HEK293T (cell line): ENCODE measurements around the gene TRERF1.

Experiments used
- CTCF ChIA-PET: fragments of 350-600 bp; formaldehyde crosslinking; extraction: SDS; loops from one replicate; lab custom pipeline; 2021; ENCODE audit warnings: antibody characterized with exemption, inconsistent platforms; lab: Yijun Ruan, JAX
- POLR2A ChIA-PET: fragments of 350-600 bp; formaldehyde crosslinking; extraction: SDS; loops from one replicate; lab custom pipeline; 2020; ENCODE audit warnings: antibody characterized with exemption, inconsistent platforms; lab: Yijun Ruan, JAX
- DNase-seq: peaks from one replicate; pipeline ENCODE4 v3.0.0; 2012; ENCODE audit warnings: mixed read lengths; ENCODE audit errors: extremely low spot score
- ARNT ChIP-seq: fragments of 450-650 bp; IDR thresholded peaks from 2 replicates; pipeline ENCODE4 v1.6.1; 2017; ENCODE audit warnings: mild to moderate bottlenecking
- BHLHE40 ChIP-seq: fragments of 450-650 bp; IDR thresholded peaks from 2 replicates; pipeline ENCODE4 v1.6.1; 2016; ENCODE audit warnings: mild to moderate bottlenecking, moderate library complexity, borderline replicate concordance
- CTBP1 ChIP-seq: fragments of 450-650 bp; IDR thresholded peaks from 2 replicates; pipeline ENCODE4 v1.6.1; 2016; ENCODE audit warnings: borderline replicate concordance
- ELF4 ChIP-seq: fragments of 450-650 bp; IDR thresholded peaks from 2 replicates; pipeline ENCODE4 v1.6.1; 2017; ENCODE audit warnings: antibody characterized with exemption
- FOXA1 ChIP-seq: fragments of 450-650 bp; IDR thresholded peaks from 2 replicates; pipeline ENCODE4 v1.6.1; 2016; ENCODE audit warnings: mild to moderate bottlenecking
- FOXK2 ChIP-seq: fragments of 450-650 bp; IDR thresholded peaks from 2 replicates; pipeline ENCODE4 v1.6.1; 2016; ENCODE audit warnings: mild to moderate bottlenecking
- FOXM1 ChIP-seq: fragments of 450-650 bp; IDR thresholded peaks from 2 replicates; pipeline ENCODE4 v1.6.1; 2017; ENCODE audit warnings: mild to moderate bottlenecking, borderline replicate concordance
- HDGF ChIP-seq: fragments of 450-650 bp; IDR thresholded peaks from 2 replicates; pipeline ENCODE4 v1.6.1; 2017; ENCODE audit warnings: antibody characterized with exemption, borderline replicate concordance
- L3MBTL2 ChIP-seq: fragments of 450-650 bp; conservative IDR thresholded peaks from 2 replicates; pipeline ENCODE4 v1.6.1; 2016; ENCODE audit warnings: mild to moderate bottlenecking
- LEF1 ChIP-seq: fragments of 450-650 bp; IDR thresholded peaks from 2 replicates; pipeline ENCODE4 v1.6.1; 2017; ENCODE audit warnings: mild to moderate bottlenecking, borderline replicate concordance
- NFRKB ChIP-seq: fragments of 450-650 bp; IDR thresholded peaks from 2 replicates; pipeline ENCODE4 v1.6.1; 2016; ENCODE audit warnings: mild to moderate bottlenecking, moderate library complexity
- SP1 ChIP-seq: fragments of 450-650 bp; IDR thresholded peaks from 2 replicates; pipeline ENCODE4 v1.6.1; 2017
- SUZ12 ChIP-seq: fragments of 450-650 bp; IDR thresholded peaks from 2 replicates; pipeline ENCODE4 v1.6.1; 2016; ENCODE audit warnings: mild to moderate bottlenecking
- TARDBP ChIP-seq: fragments of 450-650 bp; IDR thresholded peaks from 2 replicates; pipeline ENCODE4 v1.6.1; 2016
- ZNF384 ChIP-seq: fragments of 450-650 bp; IDR thresholded peaks from 2 replicates; pipeline ENCODE4 v1.6.1; 2016
- TF ChIP-seq, protein P1 (sequence below): fragments of 450-650 bp; IDR thresholded peaks from 2 replicates; pipeline ENCODE4 v1.6.1; 2016

Gene TRERF1

DNA sequence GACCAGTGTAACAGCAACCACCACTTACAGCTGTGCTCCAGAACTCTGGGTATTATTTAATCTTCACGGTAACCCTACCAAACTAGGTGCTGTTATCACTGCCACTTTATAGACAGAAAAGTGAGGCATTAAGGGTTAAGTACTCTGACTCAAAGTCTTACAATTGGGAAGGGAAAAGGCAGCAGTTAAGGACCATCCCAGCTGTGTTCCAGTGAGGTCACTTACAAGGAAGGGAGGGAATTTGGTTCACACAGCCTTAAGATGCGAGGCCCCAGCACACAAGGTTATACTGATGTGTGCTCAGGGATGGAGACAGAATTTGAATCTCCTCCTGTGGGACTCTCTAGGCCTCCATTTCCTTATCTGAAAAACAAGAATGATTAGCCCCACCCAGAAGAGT, 46.7 kb downstream of the TRERF1 start:
- ChIA-PET POLR2A (no interaction called here), CTCF (no interaction called here)
- no peak for DNase-seq
- TF ChIP-seq FOXA1 (no peak), LEF1 (no peak), HDGF (no peak), ZNF384 (no peak), TARDBP (no peak), ELF4 (no peak), NFRKB (no peak), SUZ12 (no peak), SP1 (no peak), CTBP1 (no peak)
- TF ChIP-seq, protein P1, sequence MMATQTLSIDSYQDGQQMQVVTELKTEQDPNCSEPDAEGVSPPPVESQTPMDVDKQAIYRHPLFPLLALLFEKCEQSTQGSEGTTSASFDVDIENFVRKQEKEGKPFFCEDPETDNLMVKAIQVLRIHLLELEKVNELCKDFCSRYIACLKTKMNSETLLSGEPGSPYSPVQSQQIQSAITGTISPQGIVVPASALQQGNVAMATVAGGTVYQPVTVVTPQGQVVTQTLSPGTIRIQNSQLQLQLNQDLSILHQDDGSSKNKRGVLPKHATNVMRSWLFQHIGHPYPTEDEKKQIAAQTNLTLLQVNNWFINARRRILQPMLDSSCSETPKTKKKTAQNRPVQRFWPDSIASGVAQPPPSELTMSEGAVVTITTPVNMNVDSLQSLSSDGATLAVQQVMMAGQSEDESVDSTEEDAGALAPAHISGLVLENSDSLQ: no peak

DNA sequence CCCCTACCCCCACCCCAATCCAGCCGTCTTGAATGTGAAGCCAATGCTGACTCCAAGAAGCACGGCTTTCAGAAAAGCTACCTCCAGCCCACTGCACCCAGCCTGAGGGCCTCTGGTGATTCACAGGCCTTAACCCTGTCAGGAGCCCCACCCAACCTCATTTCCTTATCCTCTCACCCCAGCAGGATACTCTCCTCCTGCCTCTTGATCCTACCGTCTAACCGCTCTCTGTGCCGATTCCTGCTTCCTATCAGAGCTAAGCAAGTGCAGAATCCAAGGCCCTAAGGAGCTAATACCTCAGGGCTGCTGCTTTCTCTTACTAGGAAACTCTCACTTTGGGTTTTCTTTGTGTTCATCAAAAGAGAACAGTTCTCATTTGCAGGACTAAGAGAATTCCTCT, 47.2 kb downstream of the TRERF1 start:
- CTCF ChIA-PET: no interaction called here
- TF ChIP-seq TARDBP (no peak), BHLHE40 (no peak), ZNF384 (no peak), NFRKB (no peak), FOXM1 (no peak), SP1 (no peak), FOXA1 (no peak), ELF4 (no peak)
- no peak for DNase-seq
- POLR2A ChIA-PET: no interaction called here

DNA sequence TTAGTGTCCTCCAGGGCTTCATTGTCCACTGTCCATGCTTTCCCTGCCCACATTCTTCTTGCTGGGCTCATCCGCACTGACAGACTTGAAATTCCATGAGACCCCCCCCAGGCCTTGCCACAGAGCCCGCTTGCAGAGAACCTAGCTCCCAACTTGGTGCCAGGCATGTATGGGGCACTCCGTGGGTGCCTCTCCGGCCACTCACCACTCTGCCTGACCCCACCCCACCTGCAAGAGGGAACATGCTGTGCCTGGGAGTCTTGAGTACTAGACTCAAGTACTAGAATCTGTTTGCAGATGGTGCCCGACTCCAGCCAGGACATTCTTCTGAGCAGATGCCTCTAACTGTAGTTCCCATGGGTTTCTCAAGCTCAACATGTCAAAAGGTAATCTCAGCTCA, 47.9 kb downstream of the TRERF1 start:
- ChIA-PET POLR2A (no interaction called here), CTCF (no interaction called here)
- TF ChIP-seq BHLHE40 (no peak), HDGF (no peak), NFRKB (no peak), ZNF384 (no peak), FOXK2 (no peak), SP1 (no peak), TARDBP (no peak), SUZ12 (no peak), CTBP1 (no peak), FOXA1 (no peak), FOXM1 (no peak), ELF4 (no peak), LEF1 (no peak), L3MBTL2 (no peak), ARNT (no peak)
- TF ChIP-seq, protein P1: no peak
- DNase-seq: no peak

DNA sequence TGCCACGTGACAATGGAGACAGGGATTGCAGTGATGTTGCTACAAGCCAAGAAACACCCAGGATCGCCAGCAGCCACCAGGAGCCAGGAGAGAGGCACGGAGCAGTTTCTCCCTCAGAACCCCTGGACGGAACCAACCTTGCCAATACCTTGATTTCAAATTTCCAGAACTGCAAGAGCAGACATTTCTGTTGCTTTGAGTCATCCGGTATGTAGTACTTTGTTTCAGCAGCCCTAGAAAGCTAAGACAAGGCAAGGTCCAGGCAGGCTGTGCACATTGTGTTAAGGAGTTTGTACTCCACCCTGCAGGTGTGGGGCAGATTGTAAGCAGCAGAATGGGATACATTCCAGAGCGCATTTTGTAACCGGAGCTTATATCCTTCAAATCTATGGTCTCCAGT, 48.3 kb downstream of the TRERF1 start:
- POLR2A ChIA-PET: no interaction called here
- CTCF ChIA-PET: interaction anchor here (1.2 kb wide), 1 partner anchor 143 kb away, joined by 4 read pairs; no protein-coding TSS in a partner anchor
- no peak for DNase-seq
- TF ChIP-seq FOXM1 (no peak), ZNF384 (no peak), L3MBTL2 (no peak)

DNA sequence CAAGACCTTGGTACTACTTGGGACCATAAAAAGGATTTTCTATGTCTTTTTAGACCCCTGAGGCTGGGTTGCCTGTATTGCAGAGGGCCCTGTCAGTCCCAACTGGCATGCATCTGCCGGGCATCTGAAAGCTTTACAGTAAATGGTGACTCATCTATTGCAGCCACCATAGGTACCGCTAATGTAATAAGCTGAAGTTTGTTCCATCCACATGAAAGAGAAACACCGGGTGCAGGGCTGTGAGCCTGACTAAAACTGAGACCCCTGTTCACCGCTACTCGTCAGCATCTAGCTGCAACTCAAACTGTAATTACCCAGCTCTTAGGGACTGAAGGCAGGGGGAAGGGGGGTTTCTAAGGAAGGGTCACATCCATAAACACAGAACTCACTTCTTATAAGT, 49.5 kb downstream of the TRERF1 start:
- POLR2A ChIA-PET: no interaction called here
- TF ChIP-seq TARDBP: no peak
- TF ChIP-seq LEF1: no peak
- TF ChIP-seq CTBP1: no peak
- no peak for TF ChIP-seq NFRKB
- TF ChIP-seq ELF4: no peak
- TF ChIP-seq SUZ12: no peak
- no peak for TF ChIP-seq FOXK2
- no peak for TF ChIP-seq FOXA1
- no peak for TF ChIP-seq SP1
- no peak for TF ChIP-seq FOXM1
- no peak for TF ChIP-seq ARNT
- TF ChIP-seq L3MBTL2: no peak
- TF ChIP-seq, protein P1: no peak
- no peak for TF ChIP-seq HDGF
- no peak for TF ChIP-seq ZNF384
- TF ChIP-seq BHLHE40: no peak
- CTCF ChIA-PET: interaction anchor here (1.2 to 1.3 kb wide), 2 partner anchors 142 to 146 kb away, joined by 4 read pairs; no protein-coding TSS in a partner anchor
- DNase-seq: no peak

DNA sequence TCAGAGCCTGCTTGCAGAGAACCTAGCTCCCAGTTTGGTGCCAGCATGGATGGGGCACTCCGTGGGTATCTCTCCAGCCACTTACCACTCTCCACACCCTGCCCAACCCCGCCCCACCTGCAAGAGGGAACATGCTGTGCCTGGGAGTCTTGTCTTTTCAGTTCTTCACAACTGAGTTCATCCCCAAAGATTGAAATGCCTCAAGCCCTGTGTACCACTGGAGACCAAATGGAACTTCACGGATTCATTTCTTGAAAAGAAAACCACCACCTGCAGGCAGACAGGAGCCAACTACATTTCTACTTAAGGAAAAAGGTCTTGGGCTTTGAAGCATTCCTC, 50.1 kb downstream of the TRERF1 start:
- POLR2A ChIA-PET: no interaction called here
- CTCF ChIA-PET: interaction anchor here (1.3 kb wide), 1 partner anchor 146 kb away, joined by 4 read pairs; no protein-coding TSS in a partner anchor

More for the DNA sequence above, 50.1 kb downstream of the TRERF1 start:
- no peak for DNase-seq
- TF ChIP-seq, protein P1: no peak
- no peak for TF ChIP-seq ARNT
- no peak for TF ChIP-seq FOXK2
- TF ChIP-seq LEF1: no peak
- no peak for TF ChIP-seq FOXM1
- TF ChIP-seq ELF4: no peak
